Kidney (tissue), 14 donors: Measurements from ENCODE around the gene COA3. TPM values are rescaled to one million over a fixed set of nuclear protein-coding genes. Genes with fewer than 3 reads are reported as not detected.

Source experiments
- DNase-seq, 5 donors: peaks; one replicate each; pipeline ENCODE4 v3.0.0-alpha.2; 2013 to 2020
- FAIRE-seq: peaks from 2 replicates; lab custom pipeline; 2012; peaks lifted over from hg19 to GRCh38; lab: Jason Lieb, UNC
- H3K27ac ChIP-seq, 2 donors: one replicate each; pipeline ENCODE4 v1.7.0; 2013; ENCODE audit warnings: low read depth in 2 of 2, low read length in 2 of 2, inconsistent platforms in 1 of 2
- H3K27me3 ChIP-seq: one replicate; pipeline ENCODE4 v1.7.1; 2013; ENCODE audit warnings: low read length, inconsistent platforms; ENCODE audit not compliant: control insufficient read depth, insufficient read depth
- H3K36me3 ChIP-seq, 3 donors: one replicate each; pipeline versions ENCODE4 v1.7.0 to v1.7.1; 2013; ENCODE audit warnings: low read length in 3 of 3, control low read depth in 1 of 3, inconsistent platforms in 1 of 3; ENCODE audit not compliant: insufficient read depth in 3 of 3, control insufficient read depth in 2 of 3
- H3K4me1 ChIP-seq, 3 donors: one replicate each; pipeline versions ENCODE4 v1.7.0 to v1.7.1; 2013; ENCODE audit warnings: low read length in 3 of 3, inconsistent platforms in 1 of 3, low read depth in 1 of 3; ENCODE audit not compliant: control insufficient read depth in 2 of 3, insufficient read depth in 2 of 3
- H3K4me3 ChIP-seq, 3 donors: one replicate each; pipeline versions ENCODE4 v1.7.0 to v1.8.1; 2013; ENCODE audit warnings: low read length in 3 of 3, control low read depth in 1 of 3, inconsistent platforms in 1 of 3
- H3K9ac ChIP-seq, 3 donors: one replicate each; pipeline versions ENCODE4 v1.7.0 to v1.7.1; 2013; ENCODE audit warnings: low read length in 3 of 3, control low read depth in 1 of 3, inconsistent platforms in 1 of 3
- H3K9me3 ChIP-seq, 3 donors: one replicate each; pipeline versions ENCODE4 v1.7.0 to v1.7.1; 2013; ENCODE audit warnings: low read length in 3 of 3, control low read depth in 1 of 3, inconsistent platforms in 1 of 3; ENCODE audit not compliant: control insufficient read depth in 2 of 3, insufficient read depth in 1 of 3
- intact Hi-C: fragments of 100-400 bp; cut with DNase I; formaldehyde crosslinking; loops from one replicate; pipeline ENCODE4 v1.11.1; 2022
- polyA plus RNA-seq: library from polyadenylated mRNA; stranded (reverse); fragments of 350-450 nt; fragmentation: Illumina TruSeq; extraction: RNeasy Lipid Tissue Mini Kit (QIAGEN cat#74804); gene quantifications from one replicate; pipeline ENCODE4 v1.2.3, GENCODE V29; 2014; ENCODE audit warnings: low read depth, low replicate concordance; ENCODE audit not compliant: insufficient read depth
- total RNA-seq: library from RNA; stranded (reverse); fragmentation: NEBNext Ultra II Directional; extraction: Animal tissue kit (Norgen Biotek cat#: 25700); gene quantifications from one replicate; pipeline ENCODE4 v1.2.1, GENCODE V29; 2021
- TF ChIP-seq, protein P1 (sequence below): IDR thresholded peaks from 3 replicates; pipeline ENCODE4 v1.5.1; 2012; ENCODE audit warnings: mild to moderate bottlenecking, moderate library complexity, borderline replicate concordance; ENCODE audit not compliant: insufficient read depth; ENCODE audit errors: extremely low read depth
- donor health status: control.
- donor health status: control.
- donor health status: control.
- donor health status: control.
- donor health status: control.
- donor health status: DM: yes; HTN: yes; CAD: no.
- donor health status: Normal renal cell carcinoma (clear cell type).

The COA3 gene
- total and polyA plus RNA-seq, 2 donors from 2014 or later = 144 to 656 TPM

DNA sequence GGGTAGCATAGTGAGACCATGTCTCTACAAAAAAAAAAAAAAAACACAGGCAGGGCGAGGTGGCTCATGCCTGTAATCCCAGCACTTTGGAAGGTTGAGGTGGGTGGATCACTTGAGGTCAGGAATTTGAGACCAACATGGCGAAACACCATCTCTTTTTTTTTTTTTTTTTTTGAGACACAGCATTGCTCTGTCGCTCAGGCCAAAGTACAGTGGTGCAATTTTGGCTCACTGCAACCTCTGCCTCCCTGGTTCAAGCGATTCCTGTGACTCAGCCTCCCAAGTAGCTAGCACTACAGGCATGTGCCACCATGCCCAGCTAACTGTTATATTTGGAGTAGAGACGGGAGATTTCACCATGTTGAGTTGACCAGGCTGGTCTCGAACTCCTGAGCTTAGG lies 32.4 kb downstream of the COA3 start:
- H3K27ac ChIP-seq = no peak overlapping the region
- H3K4me3 ChIP-seq = no peak overlapping the region
- H3K4me1 ChIP-seq = peaks cover 0 to 5% (median 0%) of the 10 kb centered on the region in 3 donors
- no peak for DNase-seq
- H3K9ac ChIP-seq = no peak overlapping the region
- intact Hi-C loops = no loop called here
- FAIRE-seq = no peak
- TF ChIP-seq, protein P1, sequence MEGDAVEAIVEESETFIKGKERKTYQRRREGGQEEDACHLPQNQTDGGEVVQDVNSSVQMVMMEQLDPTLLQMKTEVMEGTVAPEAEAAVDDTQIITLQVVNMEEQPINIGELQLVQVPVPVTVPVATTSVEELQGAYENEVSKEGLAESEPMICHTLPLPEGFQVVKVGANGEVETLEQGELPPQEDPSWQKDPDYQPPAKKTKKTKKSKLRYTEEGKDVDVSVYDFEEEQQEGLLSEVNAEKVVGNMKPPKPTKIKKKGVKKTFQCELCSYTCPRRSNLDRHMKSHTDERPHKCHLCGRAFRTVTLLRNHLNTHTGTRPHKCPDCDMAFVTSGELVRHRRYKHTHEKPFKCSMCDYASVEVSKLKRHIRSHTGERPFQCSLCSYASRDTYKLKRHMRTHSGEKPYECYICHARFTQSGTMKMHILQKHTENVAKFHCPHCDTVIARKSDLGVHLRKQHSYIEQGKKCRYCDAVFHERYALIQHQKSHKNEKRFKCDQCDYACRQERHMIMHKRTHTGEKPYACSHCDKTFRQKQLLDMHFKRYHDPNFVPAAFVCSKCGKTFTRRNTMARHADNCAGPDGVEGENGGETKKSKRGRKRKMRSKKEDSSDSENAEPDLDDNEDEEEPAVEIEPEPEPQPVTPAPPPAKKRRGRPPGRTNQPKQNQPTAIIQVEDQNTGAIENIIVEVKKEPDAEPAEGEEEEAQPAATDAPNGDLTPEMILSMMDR = no peak
- no peaks in the 10 kb centered on the region for H3K27me3 ChIP-seq
- H3K36me3 ChIP-seq = no peaks in the 10 kb centered on the region
- H3K9me3 ChIP-seq = no peaks in the 10 kb centered on the region

DNA sequence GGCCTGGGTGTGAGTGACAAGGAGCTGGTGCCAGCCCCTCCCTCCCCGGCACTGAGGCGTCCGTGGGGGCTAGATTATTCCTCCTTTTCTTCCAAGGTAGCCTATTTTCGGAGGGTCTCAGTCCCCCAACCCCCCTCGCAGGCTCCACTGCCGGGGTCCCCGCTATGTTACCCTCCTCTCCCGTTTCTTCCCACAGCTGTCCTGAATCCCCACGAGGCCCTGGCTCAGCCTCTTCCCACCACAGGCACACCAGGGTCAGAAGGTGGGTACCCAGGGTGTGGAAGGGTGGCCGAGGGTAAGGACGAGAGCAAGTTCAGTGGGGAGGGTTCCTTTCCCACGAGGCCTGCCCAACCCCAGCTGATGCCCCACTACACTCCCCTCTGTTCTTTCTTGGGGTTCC lies 36.9 kb downstream of the COA3 start:
- Histone ChIP-seq H3K27ac (peak overlapping the region; percentile 43 to 67), H3K4me3 (peak overlapping the region; percentile 20 to 36 (median 36)), H3K36me3 (no peaks in the 10 kb centered on the region), H3K9ac (peak overlapping the region in 1 of 3 donors; percentile 46), H3K9me3 (no peaks in the 10 kb centered on the region), H3K4me1 (peaks cover 0 to 9% (median 0%) of the 10 kb centered on the region in 3 donors), H3K27me3 (no peaks in the 10 kb centered on the region)
- intact Hi-C loops = no loop called here
- FAIRE-seq = no peak
- DNase-seq = no peak
- TF ChIP-seq, protein P1 = no peak

DNA sequence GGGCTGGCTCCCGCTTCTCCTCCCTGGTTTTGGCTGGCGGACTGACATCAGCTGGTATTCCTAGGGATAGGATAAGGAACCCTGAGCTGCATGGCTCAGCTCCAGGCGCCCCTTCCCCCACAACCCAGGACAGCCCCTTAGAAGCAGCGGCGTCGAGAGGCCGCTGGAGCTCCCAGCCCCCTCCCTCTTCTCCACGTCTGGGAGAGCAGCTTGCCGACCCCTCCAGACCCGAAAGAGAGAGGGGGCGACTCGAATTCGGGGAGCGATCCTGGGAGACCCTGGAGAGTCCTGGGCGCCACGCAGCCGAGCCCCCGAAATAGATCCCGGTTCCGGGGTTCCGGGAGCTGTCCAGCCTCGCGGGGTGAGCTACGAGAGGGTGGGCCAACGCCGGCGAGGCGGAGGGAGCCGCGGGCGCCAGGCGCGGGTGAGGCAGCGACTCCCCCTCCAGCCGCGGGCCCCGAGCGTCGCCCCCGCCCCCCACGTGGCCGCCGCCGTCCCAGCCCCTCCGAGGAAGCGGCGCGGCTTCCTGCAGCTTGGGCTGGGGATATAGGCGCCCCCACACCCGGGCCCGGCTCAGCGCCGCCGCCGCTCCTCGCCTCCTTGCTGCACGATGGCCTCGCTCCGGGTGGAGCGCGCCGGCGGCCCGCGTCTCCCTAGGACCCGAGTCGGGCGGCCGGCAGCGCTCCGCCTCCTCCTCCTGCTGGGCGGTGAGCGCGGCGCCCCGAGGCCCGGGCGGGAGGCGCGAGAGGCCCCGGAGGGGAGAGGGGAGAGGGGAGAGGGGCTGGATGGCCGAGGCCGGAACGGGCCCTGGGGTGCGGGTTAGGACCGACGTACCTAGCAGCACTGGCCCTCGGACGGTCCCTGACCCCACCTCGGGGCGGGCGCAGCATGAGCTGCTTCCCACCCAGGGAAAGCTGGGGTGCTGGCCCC lies 37.6 kb downstream of the COA3 start, which contains the start of gene RAMP2:
Gene RAMP2 (plus strand): TSS at position 576 of the 930 bp plus-strand sequence. CDS start 35 bp downstream, at position 611.
- H3K9ac ChIP-seq = peak within 1 kb of the TSS in 2 of 3 donors; percentile 32 to 46
- FAIRE-seq = no peak
- intact Hi-C loops = no loop called here

More for the DNA sequence above, 37.6 kb downstream of the COA3 start, which contains the start of gene RAMP2:
- peaks cover 0 to 9% (median 0%) of the 10 kb centered on the region in 3 donors for H3K4me1 ChIP-seq
- H3K27ac ChIP-seq = peak within 1 kb of the TSS; percentile 51 to 67
- DNase-seq = peak; percentile 59 to 81 (median 73)
- no peaks in the 10 kb centered on the region for H3K36me3 ChIP-seq
- no peaks in the 10 kb centered on the region for H3K9me3 ChIP-seq
- H3K27me3 ChIP-seq = no peaks in the 10 kb centered on the region
- H3K4me3 ChIP-seq = peak within 1 kb of the TSS; percentile 20 to 36 (median 36)
- TF ChIP-seq, protein P1 = no peak
